Amygdala (tissue), 56 donors: ENCODE measurements around the gene ABCD3.

ENCODE experiments used
- DNase-seq, 56 donors: peaks; one replicate each; lab custom pipeline; 2025; lab: John Stamatoyannopoulos, UW

Gene ABCD3

GRCh38 chr1:94522304-94522703, 104.1 kb downstream of the ABCD3 start:
- peak in 1 of 56 donors; percentile 47 for DNase-seq

DNA sequence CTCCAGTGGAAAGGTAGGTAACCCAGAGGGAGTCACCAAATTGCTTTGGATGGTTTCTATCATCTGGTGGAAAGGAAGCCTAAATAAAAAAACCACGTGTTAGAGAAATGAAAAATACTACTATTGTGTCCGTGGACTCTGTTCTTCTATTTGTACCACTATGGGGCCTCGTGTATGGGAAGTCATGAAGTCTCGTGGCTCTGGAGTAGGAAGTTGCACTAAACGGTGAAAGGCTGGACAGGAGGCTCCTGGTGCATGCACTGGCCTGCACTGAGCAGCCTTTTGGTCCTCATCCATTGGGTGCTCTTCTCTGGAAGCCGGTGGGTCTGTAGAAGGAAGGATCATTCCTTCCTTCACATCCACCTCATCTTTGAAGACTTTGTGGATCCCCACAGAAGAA, 106.3 kb downstream of the ABCD3 start:
- no peak for DNase-seq

- DNase-seq: no peak
Observed at GRCh38 chr1:94526152-94526980, 108.2 kb downstream of the ABCD3 start.

GRCh38 chr1:94527447-94528031, 109.3 kb downstream of the ABCD3 start:
- peak in 1 of 56 donors; percentile 18 for DNase-seq

DNA sequence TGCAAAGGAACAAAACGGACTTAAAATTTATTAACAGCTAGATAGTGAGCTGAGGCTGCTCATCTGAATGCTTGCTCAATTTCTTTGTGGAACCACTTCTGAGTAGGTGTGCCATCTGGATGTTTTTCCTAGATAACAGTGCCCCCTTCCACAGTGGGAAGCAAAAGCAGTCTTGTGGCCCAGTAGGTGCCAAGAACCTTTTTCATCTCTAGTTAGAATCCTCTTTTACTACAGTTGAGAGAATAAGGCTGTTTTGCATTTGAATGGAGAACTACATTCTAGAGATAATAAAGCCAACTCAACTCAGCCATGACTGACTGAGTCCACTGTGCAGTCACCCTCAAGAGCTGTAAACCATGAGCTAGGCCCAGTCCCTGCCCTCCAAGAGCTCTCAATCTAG, 110.1 kb downstream of the ABCD3 start:
- DNase-seq: peak in 5 of 56 donors; percentile 10 to 27 (median 23)

DNA sequence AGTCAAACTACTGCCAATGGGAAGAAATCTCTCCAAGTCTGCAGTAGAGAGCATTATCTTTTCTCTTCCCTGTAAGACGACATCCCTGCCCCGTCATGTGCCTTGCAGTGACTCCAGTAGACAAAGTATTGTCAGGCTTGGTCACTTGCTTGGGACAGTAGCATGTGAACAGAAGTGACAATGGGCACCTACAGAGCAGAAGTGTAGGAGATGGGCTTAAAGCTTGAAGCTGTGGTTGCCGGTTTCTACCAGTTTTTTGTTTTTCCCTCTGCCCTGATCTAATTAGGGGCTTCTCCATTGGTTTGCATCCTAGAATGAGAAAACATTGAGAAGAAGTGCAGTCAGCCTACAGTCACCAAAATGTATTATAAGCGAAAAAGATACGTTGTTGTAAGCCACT, 110.6 kb downstream of the ABCD3 start:
- no peak for DNase-seq

- DNase-seq: no peak
Observed at GRCh38 chr1:94529416-94529815, 111.2 kb downstream of the ABCD3 start.

- DNase-seq: no peak
Observed at GRCh38 chr1:94530373-94530878, 112.2 kb downstream of the ABCD3 start.

- no peak for DNase-seq
Observed at GRCh38 chr1:94531664-94532063, 113.5 kb downstream of the ABCD3 start.

DNA sequence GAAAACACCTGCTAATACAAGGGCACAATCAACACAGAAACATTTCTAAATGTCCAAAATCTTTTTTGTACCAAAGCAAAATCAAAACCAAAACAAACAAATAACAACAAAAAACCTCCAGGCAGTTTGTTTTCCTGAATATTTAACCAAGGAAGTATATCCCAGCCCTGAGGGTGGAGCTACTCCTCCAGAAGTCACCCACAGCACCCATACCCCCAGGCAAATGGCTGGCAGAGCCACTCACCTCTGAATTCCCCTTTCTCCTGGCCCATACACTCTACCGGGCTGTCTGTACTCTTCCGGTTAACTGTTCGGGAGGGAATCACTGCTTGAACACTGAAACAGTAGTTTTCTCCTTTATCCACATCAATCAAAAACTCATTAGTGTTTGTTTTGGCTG, 113.9 kb downstream of the ABCD3 start:
- DNase-seq: no peak

DNA sequence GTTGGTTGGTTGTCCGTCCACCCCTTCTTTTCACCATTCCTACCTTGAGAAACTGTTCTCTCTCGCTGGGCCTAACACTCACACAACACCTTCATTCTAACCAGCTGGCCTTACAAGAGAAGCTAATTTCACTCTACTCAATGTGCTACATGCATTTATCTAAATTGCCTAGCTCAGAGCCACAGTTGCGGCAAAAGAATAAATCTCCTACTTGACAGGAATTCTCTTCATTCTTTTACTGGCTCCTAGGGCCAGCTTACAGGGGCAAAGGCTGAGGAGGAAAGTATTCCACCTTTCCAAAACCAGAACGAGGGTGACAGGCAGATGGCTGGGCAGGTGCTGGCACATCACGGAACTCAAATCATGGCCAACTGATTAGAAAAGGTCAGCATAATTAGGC, 116.9 kb downstream of the ABCD3 start:
- DNase-seq: no peak

DNA sequence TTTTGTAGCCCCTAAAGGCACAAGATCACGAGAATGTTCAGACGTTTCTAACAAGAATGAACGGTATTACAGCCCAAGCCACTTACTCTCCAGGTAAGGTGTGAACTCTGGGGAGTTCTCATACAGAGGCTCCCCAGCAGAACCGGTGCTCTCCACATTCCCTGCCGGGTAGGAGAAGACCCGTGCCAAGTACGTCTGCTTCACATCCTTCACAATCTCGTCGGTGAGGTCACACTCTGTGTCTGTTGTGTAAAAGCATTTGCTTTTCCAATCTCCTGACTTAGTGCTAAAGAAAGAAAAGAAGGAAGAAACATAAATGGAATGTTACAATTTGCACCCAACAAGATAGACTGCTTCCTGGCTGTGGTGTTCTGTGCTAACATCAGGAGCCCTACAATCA, 117.7 kb downstream of the ABCD3 start:
- DNase-seq: no peak

DNA sequence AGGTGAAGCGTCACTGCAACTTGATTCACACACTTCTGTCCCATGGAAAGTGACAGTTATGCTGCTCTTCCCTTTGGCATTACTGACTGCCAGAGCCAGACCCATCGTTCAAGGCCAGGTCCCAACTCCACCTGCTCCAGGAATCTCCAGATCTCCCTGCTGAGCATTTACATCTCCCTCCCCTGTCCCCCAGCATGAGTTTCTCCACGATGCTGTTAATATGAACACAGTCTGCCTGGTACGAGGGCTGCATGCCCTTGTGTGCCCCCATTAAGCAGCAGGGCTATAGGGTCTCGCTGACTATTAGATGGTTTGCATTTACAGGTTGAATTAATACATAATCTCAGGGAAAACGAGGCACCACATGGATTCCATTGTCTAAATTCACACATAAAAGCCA, 119.1 kb downstream of the ABCD3 start:
- DNase-seq: no peak

- no peak for DNase-seq
Observed at GRCh38 chr1:94538243-94538827, 120.1 kb downstream of the ABCD3 start.

DNA sequence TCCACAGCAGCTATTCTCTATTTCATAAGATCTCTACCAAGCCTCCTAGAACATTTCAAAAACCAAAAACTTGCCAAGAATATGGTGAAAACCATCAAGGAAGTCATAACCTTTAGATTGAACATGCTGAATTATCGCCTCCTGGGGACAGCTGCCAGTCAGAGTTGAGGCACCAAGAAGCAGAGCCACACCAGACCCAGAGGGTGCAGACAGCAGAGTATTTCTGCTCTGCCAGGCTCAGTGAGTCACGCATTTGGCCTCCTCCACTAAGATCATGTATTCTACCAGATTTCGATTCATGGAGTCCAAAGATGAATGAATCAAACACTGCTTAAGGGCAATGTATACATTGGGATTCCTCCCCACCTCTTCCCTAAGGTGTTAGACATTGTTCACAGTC, 121.3 kb downstream of the ABCD3 start:
- no peak for DNase-seq

- no peak for DNase-seq
Observed at GRCh38 chr1:94540440-94541245, 122.5 kb downstream of the ABCD3 start.

- peak in 50 of 56 donors; percentile 4 to 84 (median 60) for DNase-seq
Observed at GRCh38 chr1:94541246-94542087, 123.3 kb downstream of the ABCD3 start, which contains the start of gene F3. Gene F3, minus strand, starts transcription at chr1:94541759. Its CDS starts 123 bp downstream, at chr1:94541636.

DNA sequence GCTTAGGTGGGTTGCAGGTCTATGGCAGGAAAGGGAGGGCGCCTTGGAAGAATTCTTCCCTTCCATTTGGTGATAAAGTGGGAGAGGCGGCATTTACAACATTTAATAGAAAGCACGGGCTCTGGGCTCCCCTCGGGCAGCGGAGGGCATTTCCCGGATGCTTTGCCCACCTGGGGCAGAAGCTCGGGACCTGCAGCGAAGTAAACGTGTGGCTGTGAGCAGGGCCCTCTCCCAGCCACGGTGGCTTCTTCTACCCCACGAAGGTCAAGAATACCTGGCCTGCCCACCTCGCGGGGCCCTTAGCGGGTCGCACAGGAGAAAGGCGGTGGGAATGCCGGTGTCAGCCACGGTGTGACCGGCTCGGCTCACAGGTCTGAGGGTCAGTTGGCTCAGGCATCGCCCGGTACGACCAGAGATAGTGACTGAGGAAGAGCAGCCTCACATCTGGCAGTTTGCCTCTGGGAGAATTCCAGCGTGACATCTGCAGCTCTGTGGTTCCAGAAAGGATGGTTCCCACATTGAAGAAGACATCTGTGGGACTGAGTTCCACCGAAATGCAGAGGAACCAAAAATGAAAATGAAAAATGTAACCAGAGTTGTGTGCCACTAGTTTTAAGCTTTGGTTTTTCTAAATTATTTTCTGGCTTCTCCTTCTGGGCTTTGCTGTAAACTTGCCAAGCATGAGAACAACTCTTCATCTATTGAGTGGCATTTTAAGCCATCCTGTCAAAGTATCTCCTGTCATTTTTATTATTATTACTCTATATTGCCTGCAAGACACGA, 124.1 kb downstream of the ABCD3 start:
- peak in 7 of 56 donors; percentile 4 to 37 (median 18) for DNase-seq

GRCh38 chr1:94543001-94543400, 124.8 kb downstream of the ABCD3 start:
- no peak for DNase-seq
